Trophoblast cell (in vitro differentiated cells and primary cell): ENCODE data around the gene MMP25. TPM values are rescaled to one million over a fixed set of nuclear protein-coding genes. Genes with fewer than 3 reads are reported as not detected.

ENCODE experiments used
- DNase-seq, 2 donors: peaks; one replicate each; pipeline ENCODE4 v3.0.0-alpha.2; 2016
- H2AFZ ChIP-seq: 2 replicates; pipeline ENCODE4 v1.6.1; 2013; ENCODE audit warnings: low read length, moderate library complexity, mild to moderate bottlenecking; ENCODE audit not compliant: insufficient read depth, poor library complexity
- H2AK5ac ChIP-seq: 2 replicates; pipeline ENCODE4 v1.6.1; 2013; ENCODE audit warnings: mild to moderate bottlenecking, low read length
- H2BK120ac ChIP-seq: 2 replicates; pipeline ENCODE4 v1.6.1; 2013; ENCODE audit warnings: low read length, mild to moderate bottlenecking, moderate library complexity; ENCODE audit not compliant: insufficient read depth, poor library complexity
- H2BK12ac ChIP-seq: 2 replicates; pipeline ENCODE4 v1.6.1; 2013; ENCODE audit warnings: mild to moderate bottlenecking, low read length, moderate library complexity
- H2BK5ac ChIP-seq: 2 replicates; pipeline ENCODE4 v1.6.1; 2013; ENCODE audit warnings: low read length, low read depth, moderate library complexity, mild to moderate bottlenecking; ENCODE audit not compliant: poor library complexity
- H3K14ac ChIP-seq: 2 replicates; pipeline ENCODE4 v1.6.1; 2013; ENCODE audit warnings: mild to moderate bottlenecking, low read length
- H3K18ac ChIP-seq: 2 replicates; pipeline ENCODE4 v1.6.1; 2013; ENCODE audit warnings: mild to moderate bottlenecking, low read length
- H3K23ac ChIP-seq: 2 replicates; pipeline ENCODE4 v1.6.1; 2013; ENCODE audit warnings: low read length
- H3K27ac ChIP-seq: 2 replicates; pipeline ENCODE4 v1.5.1; 2013; ENCODE audit warnings: low read depth, mild to moderate bottlenecking, inconsistent platforms, low read length, moderate library complexity
- H3K27me3 ChIP-seq: 2 replicates; pipeline ENCODE4 v1.6.1; 2013; ENCODE audit warnings: inconsistent platforms, mild to moderate bottlenecking, low read length, moderate library complexity; ENCODE audit not compliant: insufficient read depth
- H3K36me3 ChIP-seq, 2 experiments: 1 replicate in 1 of 2; 2 replicates in 1 of 2; pipeline ENCODE4 v1.6.1; 2013; ENCODE audit warnings: low read length in 2 of 2, mild to moderate bottlenecking in 2 of 2, moderate library complexity in 1 of 2; ENCODE audit not compliant: insufficient read depth in 2 of 2, control insufficient read depth in 1 of 2
- H3K4ac ChIP-seq: 2 replicates; pipeline ENCODE4 v1.6.1; 2013; ENCODE audit warnings: low read depth, mild to moderate bottlenecking, low read length, moderate library complexity
- H3K4me1 ChIP-seq, 2 experiments: 1 replicate in 1 of 2; 2 replicates in 1 of 2; pipeline ENCODE4 v1.6.1; 2013; ENCODE audit warnings: low read length in 2 of 2, mild to moderate bottlenecking in 2 of 2, moderate library complexity in 1 of 2; ENCODE audit not compliant: insufficient read depth in 2 of 2, control insufficient read depth in 1 of 2
- H3K4me2 ChIP-seq: 2 replicates; pipeline ENCODE4 v1.6.1; 2013; ENCODE audit warnings: inconsistent platforms, mild to moderate bottlenecking, low read length, moderate library complexity
- H3K4me3 ChIP-seq: 2 replicates; pipeline ENCODE4 v1.5.1; 2013; ENCODE audit warnings: mild to moderate bottlenecking, low read depth, low read length, inconsistent platforms
- H3K79me1 ChIP-seq: one replicate; pipeline ENCODE4 v1.6.1; 2013; ENCODE audit warnings: low read length
- H3K79me2 ChIP-seq: 2 replicates; pipeline ENCODE4 v1.6.1; 2013; ENCODE audit warnings: low read length, mild to moderate bottlenecking; ENCODE audit not compliant: control insufficient read depth, insufficient read depth, poor library complexity
- H3K9ac ChIP-seq: 2 replicates; pipeline ENCODE4 v1.6.1; 2013; ENCODE audit warnings: mild to moderate bottlenecking, low read length
- H3K9me3 ChIP-seq: 2 replicates; pipeline ENCODE4 v1.6.1; 2013; ENCODE audit warnings: low read depth, mild to moderate bottlenecking, control low read depth, inconsistent platforms, low read length; ENCODE audit not compliant: insufficient read depth
- H4K12ac ChIP-seq: 2 replicates; pipeline ENCODE4 v1.6.1; 2013; ENCODE audit warnings: low read depth, mild to moderate bottlenecking, low read length, moderate library complexity
- H4K8ac ChIP-seq: 2 replicates; pipeline ENCODE4 v1.6.1; 2013; ENCODE audit warnings: low read depth, mild to moderate bottlenecking, low read length, moderate library complexity
- H4K91ac ChIP-seq: one replicate; pipeline ENCODE4 v1.6.1; 2013; ENCODE audit warnings: low read depth, mild to moderate bottlenecking, low read length, moderate library complexity
- WGBS: extraction: QIAGEN DNeasy Blood & Tissue Kit; methylation state at CpG from one replicate; pipeline ENCODE4 v1.1.7; 2013; ENCODE audit warnings: missing lambda C conversion rate; ENCODE audit not compliant: insufficient read length, insufficient coverage; ENCODE audit errors: extremely low coverage; 5-methylcytosine and 5-hydroxymethylcytosine counted together
- polyA plus RNA-seq: library from polyadenylated mRNA; stranded (reverse); fragments of 200-250 nt; gene quantifications from 2 replicates; pipeline ENCODE4 v1.2.3, GENCODE V29; 2013

MMP25 gene, protein sequence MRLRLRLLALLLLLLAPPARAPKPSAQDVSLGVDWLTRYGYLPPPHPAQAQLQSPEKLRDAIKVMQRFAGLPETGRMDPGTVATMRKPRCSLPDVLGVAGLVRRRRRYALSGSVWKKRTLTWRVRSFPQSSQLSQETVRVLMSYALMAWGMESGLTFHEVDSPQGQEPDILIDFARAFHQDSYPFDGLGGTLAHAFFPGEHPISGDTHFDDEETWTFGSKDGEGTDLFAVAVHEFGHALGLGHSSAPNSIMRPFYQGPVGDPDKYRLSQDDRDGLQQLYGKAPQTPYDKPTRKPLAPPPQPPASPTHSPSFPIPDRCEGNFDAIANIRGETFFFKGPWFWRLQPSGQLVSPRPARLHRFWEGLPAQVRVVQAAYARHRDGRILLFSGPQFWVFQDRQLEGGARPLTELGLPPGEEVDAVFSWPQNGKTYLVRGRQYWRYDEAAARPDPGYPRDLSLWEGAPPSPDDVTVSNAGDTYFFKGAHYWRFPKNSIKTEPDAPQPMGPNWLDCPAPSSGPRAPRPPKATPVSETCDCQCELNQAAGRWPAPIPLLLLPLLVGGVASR
- polyA plus RNA-seq: 0.14 and 0.17 TPM in 2 replicates

DNA sequence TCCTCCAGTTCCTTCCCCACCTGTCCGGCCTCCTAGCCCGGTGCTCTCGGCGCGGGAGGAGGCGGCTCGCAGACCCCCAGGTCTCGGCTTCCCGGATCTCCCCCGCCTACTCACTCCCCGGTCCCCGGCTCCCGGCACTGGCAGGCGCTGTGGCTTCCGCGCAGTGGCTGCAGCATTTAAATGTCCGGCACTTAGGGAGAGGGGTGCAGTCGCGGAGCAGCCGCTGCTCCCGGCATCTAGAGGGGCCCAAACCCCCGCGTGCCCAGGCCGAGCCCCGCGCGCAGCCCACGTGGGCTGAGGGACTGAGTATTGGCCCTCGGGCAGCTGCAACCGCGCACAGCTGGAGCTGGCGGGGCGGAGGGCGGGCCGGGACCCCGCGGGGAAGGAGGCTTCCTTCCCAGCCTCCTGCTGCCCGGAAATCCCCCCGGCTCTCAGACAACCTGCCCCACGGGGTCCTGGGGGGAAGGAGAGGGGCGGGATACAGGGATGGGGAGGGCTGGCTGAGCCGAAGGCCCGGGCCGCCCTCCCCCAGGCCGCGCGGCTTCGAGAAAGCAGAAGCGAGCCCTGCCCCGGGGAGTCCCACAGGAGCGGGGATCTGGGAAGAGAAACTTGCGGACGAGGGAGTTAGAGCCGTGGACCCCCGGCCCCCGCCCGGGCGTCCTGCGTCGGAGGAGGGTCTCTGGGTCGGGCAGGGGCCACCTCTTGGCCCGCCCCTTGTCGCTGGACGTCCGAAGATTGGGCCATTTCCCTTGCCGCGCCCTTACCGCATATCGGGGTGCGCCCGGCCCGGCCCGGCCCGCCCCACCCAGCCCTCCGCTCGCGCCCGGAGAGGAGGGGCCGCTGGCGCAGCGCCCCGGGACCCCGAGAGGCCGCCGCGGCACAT, at the start of gene MMP25:
TSS of gene MMP25 (plus strand) at position 804 of the 883 bp plus-strand sequence. CDS start 357 bp downstream, outside the sequence.
- WGBS: no CpG with 5 or more reads among the region's 86 CpGs
- no peak within 1 kb of the TSS for H2BK12ac ChIP-seq

DNA sequence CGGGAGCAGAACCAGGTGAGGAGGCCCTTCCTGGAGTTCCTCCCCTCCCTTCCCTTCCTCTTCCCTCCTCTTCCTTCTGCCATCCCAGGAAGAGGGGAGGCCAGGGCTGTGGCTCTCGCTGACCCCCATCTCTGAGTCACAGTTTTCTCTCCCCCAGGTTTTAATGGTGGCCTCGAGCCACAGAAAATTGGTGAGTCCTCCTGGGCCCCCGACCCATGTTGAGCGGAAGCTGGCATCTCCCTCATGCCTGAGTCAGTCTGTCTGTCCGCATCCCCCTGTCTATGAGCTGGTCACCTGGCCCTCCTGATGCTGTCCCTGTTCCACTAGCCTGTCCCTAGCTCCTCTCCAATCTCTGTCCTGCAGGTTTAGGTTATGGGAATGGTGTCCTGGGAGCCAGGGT, 46.4 kb upstream of the MMP25 start:
- no peak overlapping the region for H3K4ac ChIP-seq
- no peak overlapping the region for H3K4me3 ChIP-seq
- WGBS: no CpG with 5 or more reads among the region's 6 CpGs
- H3K23ac ChIP-seq: no peak overlapping the region
- no peak overlapping the region for H3K14ac ChIP-seq
- H3K18ac ChIP-seq: no peak overlapping the region
- no peaks in the 10 kb centered on the region for H3K4me1 ChIP-seq
- H3K27me3 ChIP-seq: no peaks in the 10 kb centered on the region
- H3K9ac ChIP-seq: no peak overlapping the region
- no peak overlapping the region for H2AK5ac ChIP-seq
- no peak overlapping the region for H4K8ac ChIP-seq
- no peak overlapping the region for H2BK120ac ChIP-seq
- no peak overlapping the region for H3K4me2 ChIP-seq
- H2BK12ac ChIP-seq: no peak overlapping the region
- no peak overlapping the region for H4K91ac ChIP-seq
- no peak overlapping the region for H2AFZ ChIP-seq
- H3K27ac ChIP-seq: no peak overlapping the region
- no peaks in the 10 kb centered on the region for H3K9me3 ChIP-seq
- no peaks in the 10 kb centered on the region for H3K79me1 ChIP-seq
- H3K36me3 ChIP-seq: no peaks in the 10 kb centered on the region
- no peak overlapping the region for H2BK5ac ChIP-seq
- DNase-seq: no peak
- H3K79me2 ChIP-seq: no peaks in the 10 kb centered on the region
- H4K12ac ChIP-seq: no peak overlapping the region

More for the DNA sequence above, at the start of gene MMP25:
- H3K27me3 ChIP-seq: peaks cover 34% of the 10 kb centered on the region
- H3K18ac ChIP-seq: no peak within 1 kb of the TSS
- no peak within 1 kb of the TSS for H3K4ac ChIP-seq
- peaks cover 4 to 9% of the 10 kb centered on the region in 2 experiments for H3K4me1 ChIP-seq
- H3K4me2 ChIP-seq: peak within 1 kb of the TSS; percentile 84
- H2BK120ac ChIP-seq: no peak within 1 kb of the TSS
- H3K36me3 ChIP-seq: no peaks in the 10 kb centered on the region
- H4K12ac ChIP-seq: no peak within 1 kb of the TSS
- no peak within 1 kb of the TSS for H2BK5ac ChIP-seq
- H4K8ac ChIP-seq: no peak within 1 kb of the TSS
- H3K23ac ChIP-seq: no peak within 1 kb of the TSS
- H2AK5ac ChIP-seq: no peak within 1 kb of the TSS
- H3K79me1 ChIP-seq: no peaks in the 10 kb centered on the region
- no peak for DNase-seq
- H3K9me3 ChIP-seq: no peaks in the 10 kb centered on the region
- H2AFZ ChIP-seq: peak within 1 kb of the TSS; percentile 15
- no peak within 1 kb of the TSS for H3K27ac ChIP-seq
- no peak within 1 kb of the TSS for H3K14ac ChIP-seq
- H3K79me2 ChIP-seq: no peaks in the 10 kb centered on the region
- H3K9ac ChIP-seq: no peak within 1 kb of the TSS
- H4K91ac ChIP-seq: no peak within 1 kb of the TSS
- H3K4me3 ChIP-seq: peak within 1 kb of the TSS; percentile 49

DNA sequence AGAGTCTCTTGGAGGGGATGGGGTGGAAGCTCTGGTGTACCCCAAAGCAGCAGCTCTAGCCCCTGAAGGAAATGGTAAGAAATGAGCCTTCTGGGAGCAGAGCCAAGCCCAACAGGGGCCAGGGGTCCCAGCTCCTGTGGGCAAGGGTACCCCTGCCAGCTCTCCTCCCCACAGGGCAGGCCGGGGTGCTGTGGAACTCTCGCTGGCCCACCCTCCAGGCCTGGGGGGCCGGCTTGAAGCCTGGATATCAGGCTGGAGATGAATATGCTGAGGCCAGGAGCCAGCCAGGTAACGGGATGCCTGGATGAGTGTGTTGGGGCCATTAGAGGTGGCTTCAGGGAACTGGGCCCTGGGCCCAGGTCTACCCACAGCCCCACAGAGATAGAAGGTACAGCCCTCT, 45.8 kb upstream of the MMP25 start:
- Histone ChIP-seq H3K4me3 (no peak overlapping the region), H3K79me2 (no peaks in the 10 kb centered on the region), H3K27me3 (no peaks in the 10 kb centered on the region), H3K79me1 (no peaks in the 10 kb centered on the region), H3K4me1 (no peaks in the 10 kb centered on the region), H3K18ac (no peak overlapping the region), H2AK5ac (no peak overlapping the region), H2BK120ac (no peak overlapping the region), H3K9me3 (no peaks in the 10 kb centered on the region), H3K9ac (no peak overlapping the region), H3K4ac (no peak overlapping the region), H2BK12ac (no peak overlapping the region), H4K12ac (no peak overlapping the region), H3K23ac (no peak overlapping the region), H2BK5ac (no peak overlapping the region), H3K36me3 (no peaks in the 10 kb centered on the region), H3K4me2 (no peak overlapping the region), H4K91ac (no peak overlapping the region), H3K27ac (no peak overlapping the region), H4K8ac (no peak overlapping the region), H3K14ac (no peak overlapping the region), H2AFZ (no peak overlapping the region)
- no peak for DNase-seq
- no CpG with 5 or more reads among the region's 4 CpGs for WGBS

DNA sequence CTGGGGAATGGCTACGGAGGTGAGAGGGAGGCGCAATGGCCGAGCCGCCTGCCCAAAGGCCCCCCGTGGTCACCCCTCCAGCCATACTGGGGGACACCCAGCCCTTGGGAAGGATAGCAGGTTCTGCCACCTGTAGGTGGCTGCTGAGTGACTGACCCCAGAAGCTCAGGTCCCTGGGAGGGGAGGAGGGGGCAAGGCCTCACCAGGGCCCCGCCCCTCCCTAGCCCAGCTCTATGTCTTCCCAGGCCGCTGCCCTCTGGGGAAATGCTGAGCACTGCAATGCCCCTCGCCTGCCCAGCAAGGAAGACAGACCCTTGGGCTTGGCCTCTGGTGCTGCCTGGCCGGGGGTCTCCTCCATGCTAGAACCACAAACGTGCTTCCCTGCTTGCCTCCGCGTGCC, 45.0 kb upstream of the MMP25 start:
- H4K91ac ChIP-seq: no peak overlapping the region
- no peak overlapping the region for H3K4me3 ChIP-seq
- H4K8ac ChIP-seq: no peak overlapping the region
- H3K4me2 ChIP-seq: no peak overlapping the region
- no peak overlapping the region for H2BK120ac ChIP-seq
- no peak overlapping the region for H2AK5ac ChIP-seq
- H3K4ac ChIP-seq: no peak overlapping the region
- H3K4me1 ChIP-seq: peaks cover 4% of the 10 kb centered on the region in 2 experiments
- H4K12ac ChIP-seq: no peak overlapping the region
- no peak overlapping the region for H3K23ac ChIP-seq
- H3K9me3 ChIP-seq: no peaks in the 10 kb centered on the region
- no peaks in the 10 kb centered on the region for H3K36me3 ChIP-seq
- no peak overlapping the region for H2AFZ ChIP-seq
- DNase-seq: no peak
- no peak overlapping the region for H3K14ac ChIP-seq
- no peak overlapping the region for H2BK5ac ChIP-seq
- no peak overlapping the region for H3K9ac ChIP-seq
- no peak overlapping the region for H3K18ac ChIP-seq
- no peaks in the 10 kb centered on the region for H3K79me1 ChIP-seq
- no peak overlapping the region for H3K27ac ChIP-seq
- H3K27me3 ChIP-seq: no peaks in the 10 kb centered on the region
- no CpG with 5 or more reads among the region's 12 CpGs for WGBS
- H3K79me2 ChIP-seq: no peaks in the 10 kb centered on the region
- no peak overlapping the region for H2BK12ac ChIP-seq
